H1 (cell line): Measurements from ENCODE around the gene TMEM63C. TPM values are rescaled to one million over a fixed set of nuclear protein-coding genes. Genes with fewer than 3 reads are reported as not detected.

Experiments used
- CTCF ChIA-PET: fragments of 300-600 bp; sonication (Branson Sonifier 250); formaldehyde crosslinking; loops from one replicate; lab custom pipeline; 2021; ENCODE audit not compliant: partially characterized antibody; lab: Charles Lee
- POLR2A ChIA-PET: fragments of 300-600 bp; sonication (Branson Sonifier 250); formaldehyde crosslinking; loops from one replicate; lab custom pipeline; 2021; ENCODE audit warnings: inconsistent platforms; ENCODE audit not compliant: partially characterized antibody; lab: Charles Lee
- DNase-seq, 2 experiments: peaks; one replicate each; pipeline versions ENCODE4 v3.0.0 to v3.0.0-alpha.2; 2010 to 2022; ENCODE audit warnings: low spot score in 2 of 2, low read depth in 1 of 2, mixed read lengths in 1 of 2
- FAIRE-seq: peaks from 2 replicates; lab custom pipeline; 2011; peaks lifted over from hg19 to GRCh38; lab: Jason Lieb, UNC
- H2AFZ ChIP-seq: 2 replicates; pipeline ENCODE4 v1.8.1; 2012; ENCODE audit warnings: low read length, inconsistent platforms
- H2AK5ac ChIP-seq: 2 replicates; pipeline ENCODE4 v1.6.1; 2013; ENCODE audit warnings: low read depth, low read length
- H2BK120ac ChIP-seq: replicated peaks from 2 replicates; pipeline ENCODE3; 2013; ENCODE audit warnings: low read depth, low read length, inconsistent platforms
- H2BK12ac ChIP-seq: 2 replicates; pipeline ENCODE4 v1.6.1; 2013; ENCODE audit warnings: low read depth, low read length
- H2BK15ac ChIP-seq: 2 replicates; pipeline ENCODE4 v1.6.1; 2013; ENCODE audit warnings: low read length
- H2BK20ac ChIP-seq: 2 replicates; pipeline ENCODE4 v1.6.1; 2013; ENCODE audit warnings: low read length
- H2BK5ac ChIP-seq: 2 replicates; pipeline ENCODE4 v1.6.1; 2013; ENCODE audit warnings: low read depth, low read length
- H3K14ac ChIP-seq: 2 replicates; pipeline ENCODE4 v1.6.1; 2013; ENCODE audit warnings: inconsistent platforms; ENCODE audit not compliant: insufficient read length
- H3K18ac ChIP-seq: 2 replicates; pipeline ENCODE4 v1.6.1; 2013; ENCODE audit warnings: low read length; ENCODE audit errors: extremely low read depth
- H3K23ac ChIP-seq: 2 replicates; pipeline ENCODE4 v1.6.1; 2013; ENCODE audit warnings: inconsistent platforms; ENCODE audit not compliant: insufficient read length
- H3K23me2 ChIP-seq: 2 replicates; pipeline ENCODE4 v1.6.1; 2013; ENCODE audit warnings: low read depth, low read length
- H3K27ac ChIP-seq: 2 replicates; pipeline ENCODE4 v1.6.1; 2011; ENCODE audit warnings: low read depth, low read length, inconsistent platforms
- H3K27me3 ChIP-seq, 4 experiments: replicated peaks in 1 of 4; 1 replicate in 1 of 4; 2 replicates in 3 of 4; pipeline versions ENCODE4 v1.6.1 to v1.8.1; 2011 to 2013; ENCODE audit warnings: low read length in 3 of 4, mild to moderate bottlenecking in 3 of 4, inconsistent platforms in 2 of 4, mixed read lengths in 2 of 4, moderate library complexity in 1 of 4; ENCODE audit not compliant: control insufficient read depth in 3 of 4, insufficient read depth in 3 of 4; ENCODE audit errors: extremely low read depth in 1 of 4
- H3K36me3 ChIP-seq, 4 experiments: 2 replicates each; pipeline versions ENCODE4 v1.6.1 to v1.8.1; 2011 to 2013; ENCODE audit warnings: mild to moderate bottlenecking in 4 of 4, low read length in 3 of 4, moderate library complexity in 2 of 4, control low read depth in 1 of 4, inconsistent platforms in 1 of 4; ENCODE audit not compliant: insufficient read depth in 4 of 4, control insufficient read depth in 2 of 4
- H3K4ac ChIP-seq: replicated peaks from 2 replicates; pipeline ENCODE3; 2013; ENCODE audit warnings: low read length, low read depth, mixed read lengths, inconsistent platforms; ENCODE audit not compliant: insufficient read length
- H3K4me1 ChIP-seq, 4 experiments: replicated peaks in 1 of 4; 1 replicate in 1 of 4; 2 replicates in 3 of 4; pipeline versions ENCODE4 v1.6.1 to v1.8.1; 2011 to 2013; ENCODE audit warnings: low read length in 3 of 4, inconsistent platforms in 2 of 4, mixed read lengths in 1 of 4; ENCODE audit not compliant: insufficient read depth in 4 of 4, control insufficient read depth in 3 of 4
- H3K4me2 ChIP-seq, 2 experiments: 2 replicates each; pipeline versions ENCODE4 v1.6.1 to v1.8.1; 2011 to 2013; ENCODE audit warnings: low read depth in 2 of 2, low read length in 2 of 2, control low read depth in 1 of 2, inconsistent platforms in 1 of 2, mild to moderate bottlenecking in 1 of 2; ENCODE audit not compliant: insufficient read depth in 1 of 2
- H3K4me3 ChIP-seq, 4 experiments: fragments of 200-600, 300-600 bp in 1 of 4; sonication (generic), shearing (Covaris generic), sonication (Bioruptor Twin) in 1 of 4; 2 replicates each; pipeline versions ENCODE4 v1.5.1 to v1.8.1; 2011 to 2016; ENCODE audit warnings: low read length in 4 of 4, low read depth in 3 of 4, control low read depth in 2 of 4, inconsistent platforms in 2 of 4, mild to moderate bottlenecking in 2 of 4, mixed read lengths in 1 of 4, moderate library complexity in 1 of 4; ENCODE audit not compliant: insufficient read depth in 2 of 4; ENCODE audit errors: extremely low read depth in 1 of 4
- H3K56ac ChIP-seq: replicated peaks from 2 replicates; pipeline ENCODE3; 2013; ENCODE audit warnings: low read depth, mild to moderate bottlenecking, mixed read lengths, low read length, inconsistent platforms; ENCODE audit not compliant: insufficient read length
- H3K79me1 ChIP-seq: 2 replicates; pipeline ENCODE4 v1.6.1; 2013; ENCODE audit warnings: low read depth, low read length, control low read depth
- H3K79me2 ChIP-seq, 2 experiments: 2 replicates each; pipeline versions ENCODE4 v1.6.1 to v1.8.1; 2012 to 2013; ENCODE audit warnings: low read length in 2 of 2, mild to moderate bottlenecking in 2 of 2, inconsistent platforms in 1 of 2; ENCODE audit not compliant: insufficient read depth in 2 of 2, control insufficient read depth in 1 of 2
- H3K9ac ChIP-seq, 4 experiments: replicated peaks in 1 of 4; 1 replicate in 1 of 4; 2 replicates in 3 of 4; pipeline versions ENCODE4 v1.6.1 to v1.8.1; 2011 to 2013; ENCODE audit warnings: low read depth in 3 of 4, low read length in 3 of 4, control low read depth in 2 of 4, mild to moderate bottlenecking in 2 of 4, moderate library complexity in 2 of 4, inconsistent platforms in 1 of 4; ENCODE audit errors: extremely low read depth in 1 of 4
- H3K9me3 ChIP-seq, 2 experiments: 2 replicates each; pipeline versions ENCODE4 v1.6.1 to v1.8.1; 2012 to 2013; ENCODE audit warnings: mild to moderate bottlenecking in 2 of 2, moderate library complexity in 2 of 2, control low read depth in 1 of 2, inconsistent platforms in 1 of 2, low read depth in 1 of 2, low read length in 1 of 2, mixed read lengths in 1 of 2; ENCODE audit not compliant: insufficient read depth in 2 of 2
- H4K20me1 ChIP-seq, 2 experiments: replicated peaks in 1 of 2; 2 replicates each; pipeline versions ENCODE3 to v1.8.1; 2011 to 2013; ENCODE audit warnings: inconsistent platforms in 2 of 2, low read length in 2 of 2, mild to moderate bottlenecking in 1 of 2; ENCODE audit not compliant: insufficient read depth in 2 of 2, control insufficient read depth in 1 of 2
- H4K5ac ChIP-seq: 2 replicates; pipeline ENCODE4 v1.6.1; 2013; ENCODE audit warnings: low read length, low read depth, mixed read lengths, inconsistent platforms; ENCODE audit not compliant: insufficient read length
- H4K8ac ChIP-seq: 2 replicates; pipeline ENCODE4 v1.8.0; 2013; ENCODE audit warnings: mild to moderate bottlenecking, moderate library complexity, low read length, inconsistent platforms; ENCODE audit not compliant: insufficient read depth; ENCODE audit errors: extremely low read depth
- H4K91ac ChIP-seq: replicated peaks from 2 replicates; pipeline ENCODE3; 2013; ENCODE audit warnings: low read length, mixed read lengths, inconsistent platforms; ENCODE audit not compliant: insufficient read length
- BRCA1 ChIP-seq: IDR thresholded peaks from 2 replicates; pipeline ENCODE4 v1.6.1; 2012; ENCODE audit warnings: low read depth, low read length, improper control_type of control experiment
- HDAC2 ChIP-seq, 2 experiments: fragments of 300-600 bp in 1 of 2; sonication (generic) in 1 of 2; IDR thresholded peaks; 2 replicates each; pipeline ENCODE4 v1.6.1; 2011 to 2012; ENCODE audit warnings: low read depth in 2 of 2, low read length in 2 of 2, mild to moderate bottlenecking in 2 of 2, moderate library complexity in 2 of 2, borderline replicate concordance in 1 of 2, inconsistent platforms in 1 of 2
- JUN ChIP-seq: IDR thresholded peaks from 2 replicates; pipeline ENCODE4 v1.6.1; 2011; ENCODE audit warnings: low read depth, mild to moderate bottlenecking, improper control_type of control experiment, low read length
- MAFK ChIP-seq: IDR thresholded peaks from 2 replicates; pipeline ENCODE4 v1.6.1; 2012; ENCODE audit warnings: low read depth, mild to moderate bottlenecking, improper control_type of control experiment, low read length
- POU5F1 ChIP-seq: IDR thresholded peaks from 2 replicates; pipeline ENCODE4 v1.6.1; 2011; ENCODE audit warnings: low read depth, mild to moderate bottlenecking, low read length, moderate library complexity
- WGBS, 2 experiments: shearing (Covaris generic) in 1 of 2; methylation state at CpG; one replicate each; pipeline versions ENCODE4 v1.1.6 to v1.1.7; 2013 to 2015; ENCODE audit warnings: low lambda C conversion rate in 2 of 2, mixed read lengths in 2 of 2, inconsistent platforms in 1 of 2, low coverage in 1 of 2, missing lambda C conversion rate in 1 of 2; ENCODE audit not compliant: insufficient replicate concordance in 2 of 2, insufficient coverage in 1 of 2, insufficient read length in 1 of 2; ENCODE audit errors: extremely low coverage in 1 of 2, missing lambda C conversion rate in 1 of 2; 5-methylcytosine and 5-hydroxymethylcytosine counted together
- polyA plus RNA-seq, 7 experiments: library from polyadenylated mRNA; depleted of rRNA in 3 of 7; stranded (reverse) in 5 of 7; unstranded in 2 of 7; fragments of >200 nt in 5 of 7; fragments of 200-250 nt in 2 of 7; gene quantifications; 1 replicate in 5 of 7; 2 replicates in 1 of 7; 4 replicates in 1 of 7; pipeline versions ENCODE4 v1.2.1 to v1.2.3, GENCODE V29; 2011 to 2013; ENCODE audit warnings: missing spikeins in 2 of 7, mixed read lengths in 2 of 7
- total RNA-seq: library from RNA; stranded (reverse); fragmentation: NEBNext Ultra II Directional; extraction: Animal tissue kit (Norgen Biotek cat#: 25700); gene quantifications from 2 replicates; pipeline ENCODE4 v1.2.1, GENCODE V29; 2021
- TF ChIP-seq, protein P1 (sequence below): IDR thresholded peaks from 2 replicates; pipeline ENCODE4 v1.6.1; 2011; ENCODE audit warnings: low read depth, mild to moderate bottlenecking, low read length; ENCODE audit not compliant: insufficient read depth

The TMEM63C gene
- total and polyA plus RNA-seq, 2 of the 8 experiments (the other 6 are each of a cell fraction or from before 2014, with no cell fraction given): 3.0 to 7.6 TPM

DNA sequence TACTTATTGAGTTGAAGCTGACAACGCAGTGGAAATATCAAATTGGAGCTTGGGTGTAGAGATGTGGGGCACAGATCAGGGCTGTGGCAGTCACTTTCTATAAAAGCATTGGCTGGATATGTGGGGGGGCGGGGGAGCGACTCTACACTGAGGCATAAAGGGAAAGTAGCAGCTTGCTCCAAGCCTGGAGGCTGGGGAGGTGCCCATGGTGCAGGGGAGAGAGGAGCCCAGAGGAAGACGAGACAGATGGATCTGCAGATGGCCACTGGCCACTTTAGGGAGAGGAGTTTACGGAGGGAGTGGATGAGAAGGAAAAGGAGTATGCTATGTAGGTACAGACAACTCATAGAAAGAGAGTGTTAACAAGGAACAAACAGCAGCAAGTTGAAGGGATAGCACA, 102.9 kb downstream of the TMEM63C start:
- Histone ChIP-seq H3K27ac (no peak overlapping the region), H3K4me2 (no peak overlapping the region), H3K4me1 (no peaks in the 10 kb centered on the region), H3K18ac (no peak overlapping the region), H3K4ac (no peak overlapping the region), H3K23ac (no peak overlapping the region), H4K20me1 (no peaks in the 10 kb centered on the region), H3K14ac (no peak overlapping the region), H2AK5ac (no peak overlapping the region), H4K8ac (no peak overlapping the region), H2AFZ (no peak overlapping the region), H4K91ac (no peak overlapping the region), H3K79me2 (no peaks in the 10 kb centered on the region), H3K9me3 (no peaks in the 10 kb centered on the region), H3K4me3 (no peak overlapping the region), H4K5ac (no peak overlapping the region), H2BK20ac (no peak overlapping the region), H2BK5ac (no peak overlapping the region), H3K79me1 (no peaks in the 10 kb centered on the region), H3K9ac (no peak overlapping the region), H3K27me3 (no peaks in the 10 kb centered on the region), H2BK15ac (no peak overlapping the region), H3K56ac (no peak overlapping the region), H2BK12ac (no peak overlapping the region), H2BK120ac (no peak overlapping the region), H3K36me3 (peaks cover 10 to 26% (median 23%) of the 10 kb centered on the region in 4 experiments; a peak in 7 of 8 replicates)
- 89% methylated on average over 5 of the region's 5 CpGs; no CpG with 5 or more reads in 1 of the 2 experiments for WGBS, 2 experiments
- ChIA-PET CTCF (interaction anchor here (0.7 to 3.5 kb wide), 11 partner anchors 10 to 202 kb away, joined by 3 to 18 read pairs (median 4); partner anchors contain the start of genes GSTZ1 and POMT2), POLR2A (interaction anchor here (0.6 kb wide), 1 partner anchor 90 kb away, joined by 3 read pairs; no protein-coding TSS in a partner anchor)
- DNase-seq (no peak), FAIRE-seq (no peak)
- TF ChIP-seq HDAC2 (IDR thresholded peaks at IDR 0.05; ENCODE audit: borderline replicate concordance in 1 of 2, low read depth in 2 of 2, low read length in 2 of 2): no peak
- no peak for TF ChIP-seq BRCA1
- TF ChIP-seq POU5F1: no peak
- no peak for TF ChIP-seq JUN
- no peak for TF ChIP-seq MAFK
- TF ChIP-seq, protein P1, sequence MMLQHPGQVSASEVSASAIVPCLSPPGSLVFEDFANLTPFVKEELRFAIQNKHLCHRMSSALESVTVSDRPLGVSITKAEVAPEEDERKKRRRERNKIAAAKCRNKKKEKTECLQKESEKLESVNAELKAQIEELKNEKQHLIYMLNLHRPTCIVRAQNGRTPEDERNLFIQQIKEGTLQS: no peak
- TF ChIP-seq, all 59 proteins: peak for 0
- no peaks in the 10 kb centered on the region for H3K23me2 ChIP-seq
